Adrenal gland (tissue), 5 donors: ENCODE results near the gene OIT3.

ENCODE experiments used
- CTCF ChIP-seq, 6 experiments: fragments of 450-650 bp in 4 of 6; fragments of 200-600 bp in 2 of 6; sonication (generic) in 1 of 6; IDR thresholded peaks; 1 replicate in 5 of 6; 2 replicates in 1 of 6; pipeline versions ENCODE4 v1.5.1 to v1.8.0; 2016 to 2021; ENCODE audit warnings: antibody characterized with exemption in 6 of 6, mild to moderate bottlenecking in 2 of 6, moderate library complexity in 1 of 6
- POLR2A ChIP-seq, 2 donors: fragments of 450-650 bp; IDR thresholded peaks; one replicate each; pipeline ENCODE4 v1.6.1; 2017; ENCODE audit warnings: antibody characterized with exemption in 2 of 2, mild to moderate bottlenecking in 2 of 2, moderate library complexity in 1 of 2
- donor health status: DM: no; HTN: no; CAD: no.

- TF ChIP-seq CTCF (IDR thresholded peaks at IDR 0.05) (no peak), POLR2A (IDR thresholded peaks at IDR 0.05) (no peak)
These were observed 41.8 kb downstream of the OIT3 start for GRCh38 chr10:72935361-72935760.
